Large intestine (tissue), 3 donors: ENCODE measurements around the gene NT5DC3. TPM values are rescaled to one million over a fixed set of nuclear protein-coding genes. Genes with fewer than 3 reads are reported as not detected.

Source experiments
- DNase-seq, 2 donors: peaks; one replicate each; pipeline versions ENCODE4 v3.0.0 to v3.0.0-alpha.2; 2013
- H3K27ac ChIP-seq: one replicate; pipeline ENCODE4 v1.5.1; 2013; ENCODE audit warnings: low read length
- H3K27me3 ChIP-seq: 2 replicates; pipeline ENCODE4 v1.6.1; 2013; ENCODE audit warnings: low read length; ENCODE audit not compliant: control insufficient read depth, insufficient read depth
- H3K36me3 ChIP-seq: 2 replicates; pipeline ENCODE4 v1.6.1; 2013; ENCODE audit warnings: low read length; ENCODE audit not compliant: control insufficient read depth, insufficient read depth
- H3K4me1 ChIP-seq: one replicate; pipeline ENCODE4 v1.6.1; 2013; ENCODE audit warnings: low read length; ENCODE audit not compliant: control insufficient read depth, insufficient read depth
- H3K4me3 ChIP-seq: one replicate; pipeline ENCODE4 v1.5.1; 2013; ENCODE audit warnings: low read length
- H3K9me3 ChIP-seq: one replicate; pipeline ENCODE4 v1.6.1; 2013; ENCODE audit warnings: mild to moderate bottlenecking, low read depth, low read length, moderate library complexity; ENCODE audit not compliant: control insufficient read depth
- WGBS: methylation state at CpG from one replicate; pipeline ENCODE4 v1.1.5; 2013; ENCODE audit warnings: low lambda C conversion rate; ENCODE audit not compliant: insufficient coverage; 5-methylcytosine and 5-hydroxymethylcytosine counted together
- polyA plus RNA-seq: library from polyadenylated mRNA; unstranded; fragments of 120-200 nt; gene quantifications from one replicate; pipeline ENCODE4 v1.2.1, GENCODE V29; 2013

The NT5DC3 gene
- polyA plus RNA-seq, 1 donor: 6.6 TPM

GRCh38 chr12:103783744-103784664, 57.0 kb downstream of the NT5DC3 start:
- no CpG with 5 or more reads among the region's 5 CpGs for WGBS
- H3K9me3 ChIP-seq: no peaks in the 10 kb centered on the region
- peaks cover 29% of the 10 kb centered on the region for H3K36me3 ChIP-seq
- H3K4me3 ChIP-seq: no peak overlapping the region
- H3K27me3 ChIP-seq: no peaks in the 10 kb centered on the region
- H3K27ac ChIP-seq: no peak overlapping the region
- peaks cover 5% of the 10 kb centered on the region for H3K4me1 ChIP-seq
- DNase-seq: no peak

- Histone ChIP-seq H3K27ac (no peak overlapping the region), H3K27me3 (no peaks in the 10 kb centered on the region), H3K36me3 (peaks cover 37% of the 10 kb centered on the region), H3K4me1 (peaks cover 5% of the 10 kb centered on the region), H3K9me3 (no peaks in the 10 kb centered on the region), H3K4me3 (no peak overlapping the region)
- no peak for DNase-seq
- no CpG with 5 or more reads among the region's 3 CpGs for WGBS
Measured at GRCh38 chr12:103782399-103782798, 58.6 kb downstream of the NT5DC3 start.

- WGBS: no CpG with 5 or more reads among the region's 3 CpGs
- Histone ChIP-seq H3K4me3 (no peak overlapping the region), H3K27me3 (no peaks in the 10 kb centered on the region), H3K27ac (no peak overlapping the region), H3K36me3 (peaks cover 46% of the 10 kb centered on the region), H3K4me1 (peaks cover 5% of the 10 kb centered on the region), H3K9me3 (no peaks in the 10 kb centered on the region)
- no peak for DNase-seq
Measured at GRCh38 chr12:103780992-103781391, 60.0 kb downstream of the NT5DC3 start.

GRCh38 chr12:103780093-103780440, 61.0 kb downstream of the NT5DC3 start:
- no peak for DNase-seq
- no CpG with 5 or more reads among the region's 4 CpGs for WGBS
- peaks cover 2% of the 10 kb centered on the region for H3K4me1 ChIP-seq
- H3K4me3 ChIP-seq: no peak overlapping the region
- H3K36me3 ChIP-seq: peaks cover 46% of the 10 kb centered on the region
- no peaks in the 10 kb centered on the region for H3K27me3 ChIP-seq
- H3K27ac ChIP-seq: no peak overlapping the region
- H3K9me3 ChIP-seq: no peaks in the 10 kb centered on the region

- no CpG with 5 or more reads among the region's 7 CpGs for WGBS
- H3K27me3 ChIP-seq: no peaks in the 10 kb centered on the region
- no peaks in the 10 kb centered on the region for H3K9me3 ChIP-seq
- peaks cover 42% of the 10 kb centered on the region for H3K36me3 ChIP-seq
- no peak for DNase-seq
- no peaks in the 10 kb centered on the region for H3K4me1 ChIP-seq
- no peak overlapping the region for H3K27ac ChIP-seq
- no peak overlapping the region for H3K4me3 ChIP-seq
Measured at GRCh38 chr12:103779410-103780092, 61.5 kb downstream of the NT5DC3 start.

GRCh38 chr12:103778781-103779180, 62.3 kb downstream of the NT5DC3 start:
- no peak for DNase-seq
- H3K27me3 ChIP-seq: no peaks in the 10 kb centered on the region
- peaks cover 41% of the 10 kb centered on the region for H3K36me3 ChIP-seq
- no peaks in the 10 kb centered on the region for H3K9me3 ChIP-seq
- H3K4me3 ChIP-seq: no peak overlapping the region
- H3K4me1 ChIP-seq: no peaks in the 10 kb centered on the region
- H3K27ac ChIP-seq: no peak overlapping the region
- no CpG with 5 or more reads among the region's 6 CpGs for WGBS

- H3K4me1 ChIP-seq: no peaks in the 10 kb centered on the region
- no peak for DNase-seq
- H3K9me3 ChIP-seq: no peaks in the 10 kb centered on the region
- H3K27ac ChIP-seq: no peak overlapping the region
- H3K27me3 ChIP-seq: no peaks in the 10 kb centered on the region
- 70% methylated on average over 2 of the region's 10 CpGs for WGBS
- H3K4me3 ChIP-seq: no peak overlapping the region
- peaks cover 29% of the 10 kb centered on the region for H3K36me3 ChIP-seq
Measured at GRCh38 chr12:103774977-103775560, 66.0 kb downstream of the NT5DC3 start.

GRCh38 chr12:103773109-103773910, 67.7 kb downstream of the NT5DC3 start:
- 73% methylated on average over 2 of the region's 4 CpGs for WGBS
- H3K4me1 ChIP-seq: no peaks in the 10 kb centered on the region
- H3K9me3 ChIP-seq: no peaks in the 10 kb centered on the region
- no peak overlapping the region for H3K27ac ChIP-seq
- no peak for DNase-seq
- H3K27me3 ChIP-seq: no peaks in the 10 kb centered on the region
- no peak overlapping the region for H3K4me3 ChIP-seq
- H3K36me3 ChIP-seq: peaks cover 16% of the 10 kb centered on the region

GRCh38 chr12:103772367-103773108, 68.5 kb downstream of the NT5DC3 start:
- no peaks in the 10 kb centered on the region for H3K9me3 ChIP-seq
- WGBS: no CpG with 5 or more reads among the region's 7 CpGs
- no peak for DNase-seq
- no peak overlapping the region for H3K27ac ChIP-seq
- no peaks in the 10 kb centered on the region for H3K27me3 ChIP-seq
- peaks cover 12% of the 10 kb centered on the region for H3K36me3 ChIP-seq
- H3K4me3 ChIP-seq: no peak overlapping the region
- H3K4me1 ChIP-seq: no peaks in the 10 kb centered on the region
